GM18498 (cell line): ENCODE data around the gene IFT27.
"Not testable (repeated sequence)": the region's sequence is repeated elsewhere in the genome, so short reads cannot be mapped to it uniquely, and the experiment has no call there.

Source experiments
- ATAC-seq: cut with Tn5 transposase; IDR thresholded peaks from one replicate; pipeline ENCODE4 v1.9.1; 2021; ENCODE audit warnings: mild to moderate bottlenecking, moderate library complexity; ENCODE audit not compliant: unreplicated experiment

The IFT27 gene

DNA sequence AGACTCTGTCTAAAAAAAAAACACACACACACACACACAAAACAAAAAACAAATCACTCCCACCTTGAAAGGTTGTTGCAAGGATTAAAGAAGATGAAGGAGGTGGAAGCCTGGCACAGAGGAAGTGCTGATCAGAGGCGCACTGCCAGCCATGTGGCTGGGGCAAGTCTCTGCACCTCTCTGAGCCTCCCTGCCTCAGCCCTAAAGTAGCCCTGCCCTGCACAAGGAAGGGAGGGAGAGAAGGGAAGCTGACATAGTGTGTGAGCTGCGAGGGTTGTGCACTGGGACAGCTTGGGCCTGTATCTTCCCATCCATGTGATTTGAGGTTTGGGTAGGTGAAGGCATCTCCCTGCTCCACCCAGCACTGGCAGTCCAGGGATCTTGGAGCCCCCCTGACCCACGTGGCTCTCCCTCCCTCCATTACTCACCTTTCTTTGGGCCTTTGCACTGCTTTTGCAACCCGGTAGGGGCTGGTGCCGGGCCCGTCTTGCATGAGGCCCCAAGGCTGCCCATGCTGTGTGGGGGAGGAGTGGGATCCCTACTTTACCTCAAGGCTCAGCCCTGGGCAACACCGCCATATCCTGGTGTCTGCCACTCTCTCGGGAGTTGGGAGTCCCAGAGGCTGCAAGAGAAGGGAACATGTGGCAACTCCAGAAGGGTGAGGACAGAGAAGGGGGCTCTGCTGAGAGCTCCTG, 30.5 kb downstream of the IFT27 start:
- no peak for ATAC-seq

GRCh38 chr22:36744791-36745190, 31.1 kb downstream of the IFT27 start:
- no peak for ATAC-seq

DNA sequence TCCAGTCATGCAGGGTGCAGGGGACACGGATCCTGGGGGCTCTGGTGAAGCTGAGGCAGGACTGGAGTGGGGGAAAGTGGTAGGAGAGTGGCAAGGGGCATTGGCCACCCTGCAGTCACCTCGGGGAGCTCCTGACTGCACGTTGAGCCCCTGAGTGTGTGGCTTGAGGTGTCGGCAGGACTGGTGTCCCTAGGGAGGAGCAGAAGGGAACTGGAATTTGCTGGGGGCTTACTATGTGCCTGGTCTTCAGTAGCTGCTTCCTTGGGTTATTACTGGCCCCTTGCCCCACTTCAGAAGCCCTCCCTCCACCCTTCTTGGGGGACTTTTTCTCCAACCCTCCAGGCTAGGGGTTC, 31.5 kb downstream of the IFT27 start:
- no peak for ATAC-seq

DNA sequence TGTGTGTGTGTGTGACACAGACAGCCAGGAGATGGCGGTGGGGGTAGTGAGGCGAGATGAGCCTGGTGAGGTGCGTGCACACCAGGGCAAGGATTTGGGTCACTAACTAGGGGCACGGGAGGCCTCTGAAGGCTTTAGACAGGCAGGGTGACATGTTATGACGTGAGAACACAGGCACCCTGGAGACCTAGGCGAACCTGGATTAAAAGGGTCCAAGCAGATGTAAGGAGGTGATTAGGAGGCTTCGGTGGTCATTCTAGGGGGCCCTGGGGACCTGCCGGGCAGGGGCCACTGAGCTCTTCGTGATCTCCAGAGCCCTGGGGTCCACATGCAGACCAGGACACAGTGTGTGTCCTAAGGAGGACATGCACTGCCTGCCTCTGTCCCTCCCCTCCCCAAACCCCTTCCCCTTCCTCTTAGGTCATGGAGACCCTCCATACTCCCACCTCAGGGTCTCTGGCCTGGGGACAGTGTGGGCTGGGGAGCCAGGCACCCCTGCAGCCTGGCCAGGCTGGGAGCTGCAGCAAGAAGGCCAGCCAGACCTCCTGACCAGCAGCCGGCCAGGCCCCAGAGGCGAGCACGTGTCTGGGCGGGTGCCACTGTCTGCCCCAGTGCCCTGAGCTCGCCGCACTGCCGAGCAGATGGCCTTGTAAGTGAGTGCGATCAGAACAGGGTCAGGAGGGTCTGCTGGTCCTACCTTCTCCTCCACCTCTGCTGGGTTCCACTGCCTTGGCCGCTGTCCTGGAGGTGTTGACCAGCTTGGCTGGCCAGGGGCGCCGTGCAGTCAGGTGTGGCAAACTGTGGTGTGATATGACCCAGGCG, 32.1 kb downstream of the IFT27 start:
- ATAC-seq = no peak

GRCh38 chr22:36743011-36743410, 32.9 kb downstream of the IFT27 start:
- ATAC-seq = no peak

- ATAC-seq = no peak
These were observed 34.0 kb downstream of the IFT27 start for GRCh38 chr22:36741968-36742367.

- ATAC-seq = no peak
These were observed 34.6 kb downstream of the IFT27 start for GRCh38 chr22:36741204-36741793.

DNA sequence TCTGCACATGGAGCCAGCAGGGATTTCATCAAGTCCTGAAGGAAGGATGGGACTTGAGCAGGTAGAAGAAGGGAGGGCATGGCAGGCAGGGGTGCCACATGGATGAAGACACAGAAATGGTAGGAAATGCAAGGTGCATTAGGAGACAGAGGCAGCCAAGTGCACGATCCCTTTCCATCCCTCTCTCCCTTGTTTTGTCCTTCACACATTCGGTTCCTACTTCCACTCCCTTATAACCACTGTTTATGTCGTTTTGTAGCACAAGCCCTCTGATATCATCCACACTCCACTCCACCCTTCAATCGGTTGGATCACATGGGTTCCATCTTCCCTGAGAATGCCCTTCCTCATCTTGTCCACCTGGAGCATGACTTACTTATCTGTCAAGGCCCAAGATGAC, 35.2 kb downstream of the IFT27 start:
- no peak for ATAC-seq

- no peak for ATAC-seq
These were observed 36.7 kb downstream of the IFT27 start for GRCh38 chr22:36739185-36739584.

- no peak for ATAC-seq
These were observed 37.4 kb downstream of the IFT27 start for GRCh38 chr22:36738416-36739020.

DNA sequence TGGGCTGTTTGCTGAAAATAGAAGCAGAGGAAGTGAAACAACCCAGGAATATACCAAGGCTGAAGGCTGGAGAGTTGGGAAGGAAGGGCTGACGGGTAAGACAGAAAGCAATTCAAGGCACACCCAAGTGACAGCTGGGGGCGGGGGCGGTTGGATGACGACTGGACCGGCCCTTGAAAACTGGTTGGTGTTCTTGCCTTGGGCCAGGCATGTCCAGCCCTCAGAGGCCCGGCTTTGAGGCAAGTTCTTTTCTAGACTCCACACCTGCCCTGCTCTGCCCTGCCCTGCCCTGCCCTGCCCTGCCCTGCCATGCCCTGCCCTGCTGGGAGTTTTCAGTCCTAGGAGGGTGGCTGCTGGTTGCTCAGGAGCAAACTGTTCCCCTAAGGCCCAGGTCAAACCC, 38.1 kb downstream of the IFT27 start:
- no peak for ATAC-seq

GRCh38 chr22:36736701-36737320, 39.1 kb downstream of the IFT27 start:
- ATAC-seq = no peak

GRCh38 chr22:36734171-36735058, 41.5 kb downstream of the IFT27 start:
- no peak for ATAC-seq

- ATAC-seq = no peak
These were observed 42.6 kb downstream of the IFT27 start for GRCh38 chr22:36733271-36733670.

- no peak for ATAC-seq
These were observed 43.3 kb downstream of the IFT27 start for GRCh38 chr22:36732609-36733008.

DNA sequence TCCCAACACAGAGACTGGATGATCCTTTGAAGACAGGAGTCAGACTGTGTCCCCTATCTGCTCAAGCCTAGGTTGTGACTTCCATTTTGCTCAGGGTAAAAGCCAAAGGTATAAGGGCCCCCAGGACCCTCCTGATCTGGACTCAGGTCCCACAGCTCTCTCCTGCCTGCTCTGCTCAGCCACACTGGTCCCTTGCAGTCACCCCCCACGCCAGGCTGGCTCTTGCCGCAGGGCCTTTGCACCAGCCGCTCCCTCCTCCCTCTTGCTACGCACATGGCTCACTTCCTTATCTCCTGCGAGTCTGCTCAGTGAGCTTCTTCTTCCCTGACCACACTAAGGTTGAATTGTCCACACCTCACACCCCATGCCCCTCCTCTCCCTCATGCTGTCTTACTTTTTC, 44.0 kb downstream of the IFT27 start:
- no peak for ATAC-seq

GRCh38 chr22:36731321-36731720, 44.6 kb downstream of the IFT27 start:
- not testable (repeated sequence) for ATAC-seq

GRCh38 chr22:36730176-36730858, 45.6 kb downstream of the IFT27 start:
- ATAC-seq = no peak

DNA sequence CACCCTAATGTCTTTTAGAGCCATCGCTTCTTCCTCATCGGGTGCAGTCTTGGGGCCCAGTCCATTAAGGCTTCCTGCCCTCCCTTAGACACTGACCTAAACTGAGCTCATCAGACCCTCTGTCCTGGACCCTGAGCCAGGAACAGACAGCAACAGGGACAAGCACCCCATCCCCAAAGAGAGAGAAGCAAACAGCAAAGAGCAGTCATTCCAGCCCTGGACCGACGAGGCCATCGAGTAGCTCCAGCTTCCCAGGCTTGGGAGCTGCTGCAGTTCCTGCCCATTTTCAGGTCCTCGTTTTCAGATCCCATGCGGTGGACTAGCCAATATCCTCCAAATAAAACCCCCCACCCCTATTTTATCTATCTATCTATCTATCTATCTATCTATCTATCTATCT, 46.6 kb downstream of the IFT27 start:
- no peak for ATAC-seq

DNA sequence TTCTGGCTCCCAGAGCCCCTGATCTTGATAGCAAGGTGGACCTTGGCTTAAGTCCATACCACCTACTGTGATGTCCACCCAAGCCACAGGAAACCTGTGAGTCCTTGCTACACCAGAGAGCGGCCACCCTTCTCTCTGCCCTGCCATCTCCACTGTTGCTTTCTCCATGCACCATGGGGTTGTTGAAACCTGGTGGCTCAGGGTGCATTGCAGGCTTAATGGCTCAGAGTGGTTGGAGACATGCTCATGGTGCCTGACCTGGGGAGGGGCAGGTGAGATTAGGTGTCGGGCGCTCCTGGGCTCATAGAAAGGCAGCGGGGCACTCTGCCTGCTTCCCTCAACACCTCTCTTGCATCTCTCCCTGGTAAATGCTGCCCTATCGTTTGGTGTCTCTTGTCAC, 47.4 kb downstream of the IFT27 start:
- ATAC-seq = no peak
